Measurements from ENCODE around the gene AOC2. TPM values are rescaled to one million over a fixed set of nuclear protein-coding genes. Genes with fewer than 3 reads are reported as not detected.

AOC2 gene
- polyA plus RNA-seq, 1 experiment = 0.16 TPM

- no peak overlapping the region for H3K27ac ChIP-seq (ENCODE audit: low read depth, low read length)
- no peaks in the 10 kb centered on the region for H3K9me3 ChIP-seq (ENCODE audit: control insufficient read depth, insufficient read depth, low read length)
- H3K4me3 ChIP-seq (ENCODE audit: low read depth, low read length) = no peak overlapping the region
- peaks cover 3% of the 10 kb centered on the region for H3K27me3 ChIP-seq (ENCODE audit: control insufficient read depth, insufficient read depth, low read length)
- TF ChIP-seq CTCF (IDR thresholded peaks at IDR 0.05; ENCODE audit: low read depth, low read length) = no peak
- ChIA-PET CTCF (interaction anchor here (1.4 kb wide), 1 partner anchor 15 kb away, joined by 4 read pairs; no protein-coding TSS in a partner anchor), POLR2A (interaction anchor here (0.6 kb wide), 1 partner anchor 12 kb away, joined by 3 read pairs; no protein-coding TSS in a partner anchor)
- no peak for DNase-seq (ENCODE audit: low read depth, low spot score)
Observed at GRCh38 chr17:42804918-42805367, 39.4 kb upstream of the AOC2 start.

GRCh38 chr17:42806249-42806648 lies 38.1 kb upstream of the AOC2 start:
- Histone ChIP-seq H3K27me3 (ENCODE audit: control insufficient read depth, insufficient read depth, low read length) (peaks cover 3% of the 10 kb centered on the region), H3K9me3 (ENCODE audit: control insufficient read depth, insufficient read depth, low read length) (no peaks in the 10 kb centered on the region), H3K4me3 (ENCODE audit: low read depth, low read length) (no peak overlapping the region), H3K27ac (ENCODE audit: low read depth, low read length) (no peak overlapping the region)
- no peak for TF ChIP-seq CTCF (IDR thresholded peaks at IDR 0.05; ENCODE audit: low read depth, low read length)
- POLR2A ChIA-PET = interaction anchor here (0.6 kb wide), 1 partner anchor 10 kb away, joined by 3 read pairs; no protein-coding TSS in a partner anchor
- no peak for DNase-seq (ENCODE audit: low read depth, low spot score)
- CTCF ChIA-PET = interaction anchor here (0.6 to 1.3 kb wide), 2 partner anchors 13 to 202 kb away, joined by 3 to 8 read pairs; no protein-coding TSS in a partner anchor

- ChIA-PET POLR2A (interaction anchor here (0.6 to 1.5 kb wide), 4 partner anchors 13 to 24 kb away, joined by 3 to 6 read pairs (median 4); partner anchors contain the start of genes BECN1 and PSME3), CTCF (interaction anchor here (1.0 to 2.5 kb wide), 4 partner anchors 10 to 15 kb away, joined by 4 to 12 read pairs (median 8); partner anchors contain the start of gene BECN1)
- DNase-seq (ENCODE audit: low read depth, low spot score) = peak; percentile 82
- H3K27me3 ChIP-seq (ENCODE audit: control insufficient read depth, insufficient read depth, low read length) = no peaks in the 10 kb centered on the region
- H3K9me3 ChIP-seq (ENCODE audit: control insufficient read depth, insufficient read depth, low read length) = no peaks in the 10 kb centered on the region
- H3K4me3 ChIP-seq (ENCODE audit: low read depth, low read length) = no peak overlapping the region
- no peak for TF ChIP-seq CTCF (IDR thresholded peaks at IDR 0.05; ENCODE audit: low read depth, low read length)
- no peak overlapping the region for H3K27ac ChIP-seq (ENCODE audit: low read depth, low read length)
Observed at GRCh38 chr17:42809250-42809649, 35.1 kb upstream of the AOC2 start.

- Histone ChIP-seq H3K27me3 (ENCODE audit: control insufficient read depth, insufficient read depth, low read length) (no peaks in the 10 kb centered on the region), H3K27ac (ENCODE audit: low read depth, low read length) (no peak overlapping the region), H3K4me3 (ENCODE audit: low read depth, low read length) (no peak overlapping the region), H3K9me3 (ENCODE audit: control insufficient read depth, insufficient read depth, low read length) (no peaks in the 10 kb centered on the region)
- CTCF ChIA-PET = interaction anchor here (0.7 to 1.8 kb wide), 2 partner anchors 10 to 51 kb away, joined by 4 to 17 read pairs; partner anchors contain the start of gene BECN1
- DNase-seq (ENCODE audit: low read depth, low spot score) = no peak
- POLR2A ChIA-PET = interaction anchor here (0.7 to 0.8 kb wide), 2 partner anchors 9 to 80 kb away, joined by 3 read pairs; partner anchors contain the start of gene BECN1
- no peak for TF ChIP-seq CTCF (IDR thresholded peaks at IDR 0.05; ENCODE audit: low read depth, low read length)
Observed at GRCh38 chr17:42814633-42815399, 29.6 kb upstream of the AOC2 start.

GRCh38 chr17:42817866-42818265 lies 26.5 kb upstream of the AOC2 start:
- Histone ChIP-seq H3K27me3 (ENCODE audit: control insufficient read depth, insufficient read depth, low read length) (no peaks in the 10 kb centered on the region), H3K27ac (ENCODE audit: low read depth, low read length) (no peak overlapping the region), H3K4me3 (ENCODE audit: low read depth, low read length) (no peak overlapping the region), H3K9me3 (ENCODE audit: control insufficient read depth, insufficient read depth, low read length) (no peaks in the 10 kb centered on the region)
- no peak for TF ChIP-seq CTCF (IDR thresholded peaks at IDR 0.05; ENCODE audit: low read depth, low read length)
- no peak for DNase-seq (ENCODE audit: low read depth, low spot score)
- POLR2A ChIA-PET = interaction anchor here (1.3 kb wide), 1 partner anchor 45 kb away, joined by 3 read pairs; the partner anchor contains the start of gene VPS25
- CTCF ChIA-PET = interaction anchor here (1.2 to 3.4 kb wide), 2 partner anchors 19 to 111 kb away, joined by 3 to 15 read pairs; partner anchors contain the start of genes CNTD1 and COA3
